SH-SY5Y (cell line): ENCODE data around the gene CASP8.

ENCODE experiments used
- GATA2 ChIP-seq: IDR thresholded peaks from 2 replicates; pipeline ENCODE4 v1.6.1; 2011; ENCODE audit warnings: mild to moderate bottlenecking, low read depth, low read length
- GATA3 ChIP-seq: IDR thresholded peaks from 2 replicates; pipeline ENCODE4 v1.6.1; 2011; ENCODE audit warnings: low read depth, mild to moderate bottlenecking, low read length, moderate library complexity

- TF ChIP-seq GATA2 (no peak), GATA3 (no peak)
Measured at GRCh38 chr2:201242571-201243277, 17.6 kb upstream of the CASP8 start.
